ENCODE measurements around the gene CYFIP1. TPM values are rescaled to one million over a fixed set of nuclear protein-coding genes. Genes with fewer than 3 reads are reported as not detected.

CYFIP1 gene
- total RNA-seq, 1 experiment from 2014 or later: 80.3 TPM

GRCh38 chr15:22871481-22872086, 108.6 kb downstream of the CYFIP1 start:
- POLR2A ChIA-PET (ENCODE audit: unreplicated experiment): no interaction called here
- H3K9me2 ChIP-seq (replicated peaks; ENCODE audit: low read length): no peaks in the 10 kb centered on the region
- no peaks in the 10 kb centered on the region for H3F3A ChIP-seq (ENCODE audit: low read length, unreplicated experiment)
- intact Hi-C loops (cut with micrococcal nuclease): no loop called here
- no peak for DNase-seq
- H3K36me3 ChIP-seq (ENCODE audit: low read depth, low read length): peaks cover 64% of the 10 kb centered on the region
- ATAC-seq: no peak; the same call in 1 of the 2 replicates
- BruUV-seq (replicated peaks): no TSS peak
- no peaks in the 10 kb centered on the region for H4K20me1 ChIP-seq (ENCODE audit: low read length)
- CTCF ChIA-PET: no interaction called here
- H2AFZ ChIP-seq (ENCODE audit: low read length): no peak overlapping the region
- H3K4me3 ChIP-seq (ENCODE audit: low read length): no peak overlapping the region
- no peak overlapping the region for H3K27ac ChIP-seq (ENCODE audit: low read length)
- H3K4me1 ChIP-seq (ENCODE audit: insufficient read depth, low read length): peaks cover 14% of the 10 kb centered on the region
- no peaks in the 10 kb centered on the region for H3K27me3 ChIP-seq (ENCODE audit: low read length)
- H3K9ac ChIP-seq (ENCODE audit: low read length): no peak overlapping the region
- no peak overlapping the region for H3K4me2 ChIP-seq (ENCODE audit: low read length)
- no peaks in the 10 kb centered on the region for H3K79me2 ChIP-seq (ENCODE audit: low read length)
- TF ChIP-seq CTCF (conservative IDR thresholded peaks at IDR 0.05; ENCODE audit: low read depth, low read length): no peak
- no peaks in the 10 kb centered on the region for H3K9me3 ChIP-seq (ENCODE audit: low read length)

- H3K9me3 ChIP-seq (ENCODE audit: low read length): no peaks in the 10 kb centered on the region
- H3K27me3 ChIP-seq (ENCODE audit: low read length): no peaks in the 10 kb centered on the region
- H3K9me2 ChIP-seq (replicated peaks; ENCODE audit: low read length): no peaks in the 10 kb centered on the region
- H3K4me2 ChIP-seq (ENCODE audit: low read length): no peak overlapping the region
- H2AFZ ChIP-seq (ENCODE audit: low read length): no peak overlapping the region
- ATAC-seq: no peak
- no peak overlapping the region for H3K9ac ChIP-seq (ENCODE audit: low read length)
- TF ChIP-seq CTCF (conservative IDR thresholded peaks at IDR 0.05; ENCODE audit: low read depth, low read length): no peak
- no peak for TF ChIP-seq EZH2 (IDR thresholded peaks at IDR 0.05; ENCODE audit: low read length, unreplicated experiment)
- no peak for TF ChIP-seq EZH2phosphoT487 (IDR thresholded peaks at IDR 0.05; ENCODE audit: borderline replicate concordance, low read length)
- no peaks in the 10 kb centered on the region for H3K79me2 ChIP-seq (ENCODE audit: low read length)
- BruUV-seq (replicated peaks): no TSS peak
- H4K20me1 ChIP-seq (ENCODE audit: low read length): no peaks in the 10 kb centered on the region
- H3F3A ChIP-seq (ENCODE audit: low read length, unreplicated experiment): no peaks in the 10 kb centered on the region
- intact Hi-C loops (cut with micrococcal nuclease): no loop called here
- H3K27ac ChIP-seq (ENCODE audit: low read length): no peak overlapping the region
- H3K4me1 ChIP-seq (ENCODE audit: insufficient read depth, low read length): peaks cover 14% of the 10 kb centered on the region
- no peak overlapping the region for H3K4me3 ChIP-seq (ENCODE audit: low read length)
- H3K36me3 ChIP-seq (ENCODE audit: low read depth, low read length): peaks cover 70% of the 10 kb centered on the region
- ChIA-PET CTCF (no interaction called here), POLR2A (ENCODE audit: unreplicated experiment) (no interaction called here)
- no peak for DNase-seq
These were observed 109.3 kb downstream of the CYFIP1 start for GRCh38 chr15:22870865-22871264.

GRCh38 chr15:22869856-22870255, 110.3 kb downstream of the CYFIP1 start:
- CTCF ChIA-PET: no interaction called here
- POLR2A ChIA-PET (ENCODE audit: unreplicated experiment): no interaction called here
- intact Hi-C loops (cut with micrococcal nuclease): no loop called here
- Histone ChIP-seq H2AFZ (ENCODE audit: low read length) (no peak overlapping the region), H4K20me1 (ENCODE audit: low read length) (peaks cover 5% of the 10 kb centered on the region; the same call in 1 of the 2 replicates), H3K9me3 (ENCODE audit: low read length) (no peaks in the 10 kb centered on the region), H3K79me2 (ENCODE audit: low read length) (no peaks in the 10 kb centered on the region), H3K4me3 (ENCODE audit: low read length) (no peak overlapping the region), H3K27ac (ENCODE audit: low read length) (no peak overlapping the region), H3K4me1 (ENCODE audit: insufficient read depth, low read length) (peaks cover 14% of the 10 kb centered on the region), H3K4me2 (ENCODE audit: low read length) (no peak overlapping the region), H3K36me3 (ENCODE audit: low read depth, low read length) (peaks cover 71% of the 10 kb centered on the region), H3K9ac (ENCODE audit: low read length) (no peak overlapping the region), H3K27me3 (ENCODE audit: low read length) (no peaks in the 10 kb centered on the region), H3K9me2 (replicated peaks; ENCODE audit: low read length) (no peaks in the 10 kb centered on the region), H3F3A (ENCODE audit: low read length, unreplicated experiment) (no peaks in the 10 kb centered on the region)
- TF ChIP-seq EZH2 (IDR thresholded peaks at IDR 0.05; ENCODE audit: low read length, unreplicated experiment): no peak
- TF ChIP-seq CTCF (conservative IDR thresholded peaks at IDR 0.05; ENCODE audit: low read depth, low read length): no peak
- no peak for TF ChIP-seq EZH2phosphoT487 (IDR thresholded peaks at IDR 0.05; ENCODE audit: borderline replicate concordance, low read length)
- ATAC-seq (no peak), DNase-seq (no peak)
- BruUV-seq (replicated peaks): no TSS peak

Data from PC-3 (cell line).